Keratinocyte (primary cell): ENCODE data around the gene HNRNPM. TPM values are rescaled to one million over a fixed set of nuclear protein-coding genes. Genes with fewer than 3 reads are reported as not detected.
A peak's percentile ranks its signal among the peaks of the same experiment; 100 is the strongest.

Experiments
- DNase-seq: peaks from one replicate; pipeline ENCODE4 v3.0.0-alpha.2; 2011; ENCODE audit warnings: low read depth, missing footprints, low spot score
- FAIRE-seq: peaks from 2 replicates; lab custom pipeline; 2011; peaks lifted over from hg19 to GRCh38; lab: Jason Lieb, UNC
- H2AFZ ChIP-seq: 2 replicates; pipeline ENCODE4 v1.6.0; 2012; ENCODE audit warnings: low read length, control low read depth, inconsistent platforms; ENCODE audit not compliant: control insufficient read depth
- H3K27ac ChIP-seq: 2 replicates; pipeline ENCODE4 v1.5.1; 2011; ENCODE audit warnings: low read length; ENCODE audit not compliant: control insufficient read depth, insufficient read depth
- H3K27me3 ChIP-seq: 3 replicates; pipeline ENCODE4 v1.6.0; 2011; ENCODE audit warnings: low read length; ENCODE audit not compliant: control insufficient read depth, insufficient read depth; ENCODE audit errors: extremely low read depth
- H3K36me3 ChIP-seq, 2 experiments: 2 replicates in 1 of 2; 3 replicates in 1 of 2; pipeline ENCODE4 v1.5.1; 2011; ENCODE audit warnings: low read length in 2 of 2, mild to moderate bottlenecking in 1 of 2; ENCODE audit not compliant: control insufficient read depth in 2 of 2, insufficient read depth in 2 of 2; ENCODE audit errors: extremely low read depth in 1 of 2
- H3K4me1 ChIP-seq: 3 replicates; pipeline ENCODE4 v1.5.1; 2011; ENCODE audit warnings: low read length; ENCODE audit not compliant: control insufficient read depth, insufficient read depth; ENCODE audit errors: extremely low read depth
- H3K4me2 ChIP-seq: 3 replicates; pipeline ENCODE4 v1.6.0; 2011; ENCODE audit warnings: low read depth, low read length; ENCODE audit not compliant: control insufficient read depth, insufficient read depth; ENCODE audit errors: extremely low read depth
- H3K4me3 ChIP-seq, 3 experiments: fragments of 200-600 bp in 1 of 3; sonication (generic) in 1 of 3; 2 replicates in 2 of 3; 3 replicates in 1 of 3; pipeline ENCODE4 v1.5.1; 2011 to 2016; ENCODE audit warnings: low read length in 3 of 3, mild to moderate bottlenecking in 3 of 3, control low read depth in 2 of 3, inconsistent platforms in 1 of 3, low read depth in 1 of 3, mixed read lengths in 1 of 3, mixed run types in 1 of 3, moderate library complexity in 1 of 3; ENCODE audit not compliant: control insufficient read depth in 2 of 3, insufficient read depth in 2 of 3; ENCODE audit errors: extremely low read depth in 1 of 3
- H3K79me2 ChIP-seq: 2 replicates; pipeline ENCODE4 v1.6.0; 2012; ENCODE audit warnings: low read length; ENCODE audit not compliant: control insufficient read depth, insufficient read depth
- H3K9ac ChIP-seq: 3 replicates; pipeline ENCODE4 v1.6.0; 2011; ENCODE audit warnings: low read length; ENCODE audit not compliant: control insufficient read depth, insufficient read depth; ENCODE audit errors: extremely low read depth
- H3K9me1 ChIP-seq: 3 replicates; pipeline ENCODE4 v1.6.0; 2011; ENCODE audit warnings: low read length; ENCODE audit not compliant: control insufficient read depth, insufficient read depth; ENCODE audit errors: extremely low read depth
- H3K9me3 ChIP-seq: 2 replicates; pipeline ENCODE4 v1.5.1; 2012; ENCODE audit warnings: low read depth, low read length; ENCODE audit not compliant: control insufficient read depth
- H4K20me1 ChIP-seq: 3 replicates; pipeline ENCODE4 v1.6.0; 2011; ENCODE audit warnings: low read length; ENCODE audit not compliant: control insufficient read depth, insufficient read depth; ENCODE audit errors: extremely low read depth
- CTCF ChIP-seq, 3 experiments: IDR thresholded peaks in 1 of 3; conservative IDR thresholded peaks in 1 of 3; optimal IDR thresholded peaks in 1 of 3; 2 replicates in 2 of 3; 3 replicates in 1 of 3; pipeline versions ENCODE3 to v1.5.1; 2011; ENCODE audit warnings: low read length in 3 of 3, mild to moderate bottlenecking in 3 of 3, moderate library complexity in 2 of 3, control low read depth in 1 of 3, inconsistent platforms in 1 of 3; ENCODE audit not compliant: insufficient read depth in 2 of 3; ENCODE audit errors: extremely low read depth in 1 of 3
- EZH2 ChIP-seq: IDR thresholded peaks from one replicate; pipeline ENCODE4 v1.6.1; 2012; ENCODE audit warnings: inconsistent platforms, mild to moderate bottlenecking, low read length, moderate library complexity
- dilution Hi-C: fragments of 300-500 bp; cut with MboI; formaldehyde crosslinking; loops from one replicate; pipeline ENCODE4 v1.7.0; 2020; ENCODE audit warnings: low sequenced_read_pairs; ENCODE audit not compliant: extremely low pct_ligation_motif_present
- polyA plus RNA-seq, 5 experiments: library from polyadenylated mRNA; depleted of rRNA in 3 of 5; stranded (reverse) in 3 of 5; stranded (forward) in 1 of 5; unstranded in 1 of 5; fragments of >200 nt; gene quantifications; 1 replicate in 1 of 5; 2 replicates in 3 of 5; 3 replicates in 1 of 5; pipeline versions ENCODE4 v1.2.1 to v1.2.3, GENCODE V29; 2011 to 2012; ENCODE audit warnings: missing spikeins in 2 of 5, low read depth in 1 of 5, low replicate concordance in 1 of 5

Gene HNRNPM
- polyA plus RNA-seq, 1 donor (not counting 4 experiments of a cell fraction or from before 2014, with no cell fraction given): 126 TPM

GRCh38 chr19:8455018-8455417 is 10.2 kb downstream of the HNRNPM start:
- Histone ChIP-seq H3K9me3 (no peaks in the 10 kb centered on the region), H2AFZ (no peak overlapping the region), H3K4me3 (no peak overlapping the region), H3K79me2 (peaks cover 95% of the 10 kb centered on the region), H3K27ac (no peak overlapping the region), H3K4me1 (peaks cover 18% of the 10 kb centered on the region), H3K27me3 (no peaks in the 10 kb centered on the region), H4K20me1 (peaks cover 76% of the 10 kb centered on the region), H3K9me1 (peaks cover 15% of the 10 kb centered on the region), H3K36me3 (peaks cover 13 to 47% of the 10 kb centered on the region in 2 experiments), H3K9ac (no peak overlapping the region), H3K4me2 (no peak overlapping the region)
- dilution Hi-C loops: no loop called here
- FAIRE-seq (no peak), DNase-seq (no peak)
- TF ChIP-seq EZH2 (no peak), CTCF (optimal IDR thresholded peaks at IDR 0.05 in 1 of 3, IDR thresholded peaks at IDR 0.05 in 1 of 3, conservative IDR thresholded peaks at IDR 0.05 in 1 of 3; ENCODE audit: extremely low read depth in 1 of 3, insufficient read depth in 2 of 3, low read length in 3 of 3) (no peak)

GRCh38 chr19:8456064-8456463 is 11.3 kb downstream of the HNRNPM start:
- Histone ChIP-seq H3K36me3 (peaks cover 13 to 47% of the 10 kb centered on the region in 2 experiments), H4K20me1 (peaks cover 70% of the 10 kb centered on the region), H3K4me3 (no peak overlapping the region), H3K4me1 (peaks cover 18% of the 10 kb centered on the region), H2AFZ (no peak overlapping the region), H3K9me1 (peaks cover 13% of the 10 kb centered on the region), H3K4me2 (no peak overlapping the region), H3K27ac (no peak overlapping the region), H3K9me3 (no peaks in the 10 kb centered on the region), H3K27me3 (no peaks in the 10 kb centered on the region), H3K79me2 (peaks cover 96% of the 10 kb centered on the region), H3K9ac (no peak overlapping the region)
- DNase-seq: no peak
- no peak for FAIRE-seq
- dilution Hi-C loops: no loop called here
- TF ChIP-seq EZH2 (no peak), CTCF (optimal IDR thresholded peaks at IDR 0.05 in 1 of 3, IDR thresholded peaks at IDR 0.05 in 1 of 3, conservative IDR thresholded peaks at IDR 0.05 in 1 of 3; ENCODE audit: extremely low read depth in 1 of 3, insufficient read depth in 2 of 3, low read length in 3 of 3) (peak; percentile 3 to 34 (median 13))
